ENCODE data around the gene GNG13.

The GNG13 gene

GRCh38 chr16:799111-799947, 1.2 kb downstream of the GNG13 start (continued):
- no peak for TF ChIP-seq PRDM4 (tag by site-specific recombination; IDR thresholded peaks at IDR 0.05)
- no peak for TF ChIP-seq KLF16 (tag by site-specific recombination; IDR thresholded peaks at IDR 0.05)
- no peak for TF ChIP-seq ZNF121 (tag by site-specific recombination; IDR thresholded peaks at IDR 0.05)
- TF ChIP-seq INSM2 (tag by site-specific recombination; IDR thresholded peaks at IDR 0.05) = no peak
- no peak for TF ChIP-seq TSHZ1 (tag by site-specific recombination; IDR thresholded peaks at IDR 0.05; ENCODE audit: borderline replicate concordance)
- TF ChIP-seq ZBTB44 (tag by site-specific recombination; IDR thresholded peaks at IDR 0.05) = no peak
- TF ChIP-seq MYNN (tag by site-specific recombination; IDR thresholded peaks at IDR 0.05; ENCODE audit: borderline replicate concordance) = no peak
- peak; percentile 26; the same call in 1 of the 2 replicates for TF ChIP-seq PRDM10 (tag by site-specific recombination; IDR thresholded peaks at IDR 0.05)
- TF ChIP-seq GLIS2 (tag by site-specific recombination; IDR thresholded peaks at IDR 0.05) = peak; percentile 46
- no peak for TF ChIP-seq ZNF10 (tag by site-specific recombination; IDR thresholded peaks at IDR 0.05)
- TF ChIP-seq ZNF48 (tag by site-specific recombination; IDR thresholded peaks at IDR 0.05) = no peak
- TF ChIP-seq ZNF571 (tag by site-specific recombination; IDR thresholded peaks at IDR 0.05) = no peak
- no peak for TF ChIP-seq ZNF112 (tag by site-specific recombination; IDR thresholded peaks at IDR 0.05)
- TF ChIP-seq ZNF777 (tag by site-specific recombination; IDR thresholded peaks at IDR 0.05; ENCODE audit: borderline replicate concordance) = no peak
- TF ChIP-seq SCRT2 (tag by site-specific recombination; IDR thresholded peaks at IDR 0.05) = peak; percentile 51
- no peak for TF ChIP-seq ZNF639 (tag by site-specific recombination; IDR thresholded peaks at IDR 0.05)
- no peak for TF ChIP-seq ZNF510 (tag by site-specific recombination; IDR thresholded peaks at IDR 0.05; ENCODE audit: insufficient replicate concordance)
- TF ChIP-seq ZNF341 (tag by site-specific recombination; IDR thresholded peaks at IDR 0.05; ENCODE audit: low read depth) = no peak
- peak; percentile 54 for TF ChIP-seq ZFHX2 (tag by site-specific recombination; conservative IDR thresholded peaks at IDR 0.05)
- TF ChIP-seq ZNF202 (tag by site-specific recombination; IDR thresholded peaks at IDR 0.05; ENCODE audit: borderline replicate concordance) = no peak
- peak; percentile 87 for TF ChIP-seq ZNF335 (tag by site-specific recombination; conservative IDR thresholded peaks at IDR 0.05)
- TF ChIP-seq KLF9 (tag by site-specific recombination; IDR thresholded peaks at IDR 0.05; ENCODE audit: low read depth) = no peak
- TF ChIP-seq ZNF530 (tag by site-specific recombination; IDR thresholded peaks at IDR 0.05; ENCODE audit: low read depth) = no peak
- TF ChIP-seq ZNF394 (tag by site-specific recombination; IDR thresholded peaks at IDR 0.05; ENCODE audit: borderline replicate concordance) = peak; percentile 95

All from HEK293 (cell line).